ENCODE results near the gene CDK10.

The CDK10 gene

DNA sequence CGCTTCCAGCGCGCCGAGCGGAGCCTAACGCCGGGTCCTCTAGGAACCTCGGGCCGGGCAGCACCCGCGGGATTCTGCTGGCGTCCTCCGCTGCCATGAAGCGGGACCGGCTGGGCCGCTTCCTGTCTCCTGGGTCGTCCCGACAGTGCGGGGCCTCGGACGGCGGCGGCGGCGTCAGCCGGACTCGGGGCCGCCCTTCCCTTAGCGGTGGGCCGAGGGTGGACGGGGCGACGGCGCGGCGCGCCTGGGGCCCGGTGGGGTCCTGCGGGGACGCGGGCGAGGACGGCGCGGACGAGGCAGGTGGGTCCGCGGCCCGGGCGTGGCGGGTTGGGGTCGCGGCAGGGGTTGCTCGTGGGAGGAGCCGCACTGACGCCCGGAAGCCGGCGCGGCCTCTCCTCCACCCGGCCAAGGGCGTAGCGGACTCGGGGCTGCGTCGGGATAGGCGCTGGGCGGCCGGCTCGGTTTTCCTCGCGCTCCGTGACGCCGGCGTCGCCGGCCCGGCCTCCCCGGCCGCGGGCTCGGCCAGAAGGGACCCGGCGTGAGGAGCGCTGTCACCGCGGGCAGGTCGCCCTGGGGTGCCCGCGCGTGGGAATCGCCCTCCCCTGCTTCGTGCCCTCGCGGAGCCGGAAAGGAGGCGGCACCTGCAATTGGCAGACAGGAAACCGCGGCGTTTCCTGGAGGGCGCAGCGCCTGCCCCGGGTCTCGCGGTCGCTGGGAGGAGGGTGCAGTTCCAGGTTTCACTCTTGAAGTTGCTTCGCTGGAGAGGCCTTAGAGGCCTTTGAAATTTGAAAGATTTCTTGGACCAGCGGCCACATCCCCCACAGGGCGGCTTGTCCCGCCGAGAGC is 35.3 kb downstream of the CDK10 start:
- TF ChIP-seq, protein P1, sequence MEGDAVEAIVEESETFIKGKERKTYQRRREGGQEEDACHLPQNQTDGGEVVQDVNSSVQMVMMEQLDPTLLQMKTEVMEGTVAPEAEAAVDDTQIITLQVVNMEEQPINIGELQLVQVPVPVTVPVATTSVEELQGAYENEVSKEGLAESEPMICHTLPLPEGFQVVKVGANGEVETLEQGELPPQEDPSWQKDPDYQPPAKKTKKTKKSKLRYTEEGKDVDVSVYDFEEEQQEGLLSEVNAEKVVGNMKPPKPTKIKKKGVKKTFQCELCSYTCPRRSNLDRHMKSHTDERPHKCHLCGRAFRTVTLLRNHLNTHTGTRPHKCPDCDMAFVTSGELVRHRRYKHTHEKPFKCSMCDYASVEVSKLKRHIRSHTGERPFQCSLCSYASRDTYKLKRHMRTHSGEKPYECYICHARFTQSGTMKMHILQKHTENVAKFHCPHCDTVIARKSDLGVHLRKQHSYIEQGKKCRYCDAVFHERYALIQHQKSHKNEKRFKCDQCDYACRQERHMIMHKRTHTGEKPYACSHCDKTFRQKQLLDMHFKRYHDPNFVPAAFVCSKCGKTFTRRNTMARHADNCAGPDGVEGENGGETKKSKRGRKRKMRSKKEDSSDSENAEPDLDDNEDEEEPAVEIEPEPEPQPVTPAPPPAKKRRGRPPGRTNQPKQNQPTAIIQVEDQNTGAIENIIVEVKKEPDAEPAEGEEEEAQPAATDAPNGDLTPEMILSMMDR (IDR thresholded peaks at IDR 0.05; ENCODE audit: low read depth, low read length, missing control alignments) = no peak
- H3K4me3 ChIP-seq (ENCODE audit: low read depth, low read length) = peak overlapping the region; percentile 71
- in situ Hi-C loops (cut with HindIII; ENCODE audit: low sequenced_read_pairs) = no loop called here
- DNase-seq (ENCODE audit: low read depth) = no peak

GRCh38 chr16:89722392-89723278 is 36.1 kb downstream of the CDK10 start:
- TF ChIP-seq, protein P1 (IDR thresholded peaks at IDR 0.05; ENCODE audit: low read depth, low read length, missing control alignments) = no peak
- H3K4me3 ChIP-seq (ENCODE audit: low read depth, low read length) = peak overlapping the region; percentile 71
- DNase-seq (ENCODE audit: low read depth) = no peak
- in situ Hi-C loops (cut with HindIII; ENCODE audit: low sequenced_read_pairs) = no loop called here

GRCh38 chr16:89723279-89724250 is 37.1 kb downstream of the CDK10 start:
- in situ Hi-C loops (cut with HindIII; ENCODE audit: low sequenced_read_pairs) = no loop called here
- TF ChIP-seq, protein P1 (IDR thresholded peaks at IDR 0.05; ENCODE audit: low read depth, low read length, missing control alignments) = no peak
- no peak for DNase-seq (ENCODE audit: low read depth)
- H3K4me3 ChIP-seq (ENCODE audit: low read depth, low read length) = peak overlapping the region; percentile 71

GRCh38 chr16:89727406-89728120 is 41.1 kb downstream of the CDK10 start:
- in situ Hi-C loops (cut with HindIII; ENCODE audit: low sequenced_read_pairs) = no loop called here
- H3K4me3 ChIP-seq (ENCODE audit: low read depth, low read length) = no peak overlapping the region
- TF ChIP-seq, protein P1 (IDR thresholded peaks at IDR 0.05; ENCODE audit: low read depth, low read length, missing control alignments) = no peak
- DNase-seq (ENCODE audit: low read depth) = no peak

- no peak overlapping the region for H3K4me3 ChIP-seq (ENCODE audit: low read depth, low read length)
- TF ChIP-seq, protein P1 (IDR thresholded peaks at IDR 0.05; ENCODE audit: low read depth, low read length, missing control alignments) = no peak
- in situ Hi-C loops (cut with HindIII; ENCODE audit: low sequenced_read_pairs) = no loop called here
- no peak for DNase-seq (ENCODE audit: low read depth)
Measured at GRCh38 chr16:89729293-89729692, 42.8 kb downstream of the CDK10 start.

All from astrocyte of the cerebellum (primary cell).